Measurements from ENCODE around the gene KIF5C.
"Not testable (repeated sequence)": the region's sequence is repeated elsewhere in the genome, so short reads cannot be mapped to it uniquely, and the experiment has no call there.

The KIF5C gene

GRCh38 chr2:148967578-148967977, 92.6 kb downstream of the KIF5C start:
- no peak for DNase-seq

DNA sequence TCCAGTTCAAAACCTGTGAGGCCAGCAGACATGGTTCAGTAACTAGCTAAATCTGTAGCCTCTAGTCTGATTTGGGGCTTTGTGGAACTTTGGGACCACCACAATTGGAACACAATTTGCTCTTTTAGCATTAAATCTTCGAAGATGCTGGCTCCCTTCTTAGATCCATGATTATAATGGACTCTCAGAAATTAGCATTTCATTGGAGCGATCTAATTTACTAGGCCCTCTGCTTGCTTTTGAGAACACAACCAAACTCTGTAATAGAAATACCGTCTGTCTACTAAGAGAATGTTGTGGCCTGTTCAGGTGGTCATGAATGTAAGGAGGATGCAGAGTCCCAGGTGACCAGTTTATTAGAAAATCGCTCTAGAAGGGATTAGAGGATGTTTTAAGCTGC, 93.3 kb downstream of the KIF5C start:
- no peak for DNase-seq

DNA sequence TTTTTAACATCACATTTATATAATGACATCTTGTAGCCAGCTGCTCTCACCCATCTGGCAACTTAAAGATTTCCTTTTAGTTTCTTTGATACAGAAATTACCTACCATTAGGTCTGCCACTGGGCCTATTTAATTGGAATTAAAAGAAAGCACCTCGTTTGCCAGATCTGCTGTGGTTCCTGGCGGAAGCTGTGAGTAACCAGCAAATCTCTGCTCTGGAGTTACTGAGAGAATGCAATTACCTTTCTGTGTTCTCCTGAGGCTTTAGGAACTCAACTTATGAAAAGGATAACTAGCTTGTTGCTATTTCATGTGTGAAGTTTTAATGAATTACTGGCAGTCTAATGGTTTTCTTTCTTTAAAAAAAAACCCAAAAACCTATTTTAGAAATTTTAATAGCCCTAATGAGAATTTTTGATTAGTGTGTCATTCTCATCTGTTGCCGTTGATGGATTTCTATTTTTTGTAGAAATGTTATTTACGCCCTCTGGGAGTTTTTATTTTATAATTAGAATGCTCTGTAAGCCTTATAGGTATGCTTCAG, 93.8 kb downstream of the KIF5C start:
- DNase-seq, result no peak

DNA sequence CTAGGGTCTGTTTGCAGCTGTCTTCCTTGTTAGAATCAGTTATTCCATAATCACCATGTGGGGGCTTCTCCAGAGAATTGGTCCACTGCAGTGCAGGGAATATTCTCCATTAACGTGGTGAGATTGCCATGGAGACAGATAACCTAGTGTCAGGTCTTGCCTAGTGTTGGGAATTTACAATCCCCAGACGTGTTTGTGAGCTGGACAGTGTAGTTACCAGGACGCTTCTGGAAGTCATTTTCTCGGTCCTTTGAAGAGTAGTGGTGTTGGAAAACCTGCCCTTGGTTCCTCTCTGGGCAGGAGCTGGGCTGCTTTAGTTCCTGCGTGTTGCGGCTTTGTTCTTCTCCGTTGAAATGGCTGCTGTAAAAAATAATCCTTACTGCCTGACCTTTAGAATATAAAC, 94.6 kb downstream of the KIF5C start:
- no peak for DNase-seq

DNA sequence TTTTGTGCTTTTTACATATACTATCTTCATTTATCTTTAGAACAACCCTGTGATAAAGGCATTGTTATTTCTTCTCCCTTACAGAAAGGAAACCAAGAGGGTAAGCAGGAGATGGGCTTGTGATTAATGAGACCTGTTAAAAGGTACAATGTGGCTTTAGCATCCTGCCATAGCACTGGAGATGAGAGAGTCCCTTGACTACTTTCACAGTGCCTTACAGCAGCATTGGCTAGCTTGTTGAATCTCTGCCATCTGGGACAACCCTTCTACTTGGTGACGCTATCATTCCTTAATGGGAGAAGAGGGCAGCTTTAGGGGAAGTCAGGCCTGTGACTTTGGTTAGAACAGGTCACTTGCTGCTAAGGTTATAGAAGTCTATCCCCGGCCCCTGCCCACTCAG, 95.4 kb downstream of the KIF5C start:
- DNase-seq, result no peak

DNA sequence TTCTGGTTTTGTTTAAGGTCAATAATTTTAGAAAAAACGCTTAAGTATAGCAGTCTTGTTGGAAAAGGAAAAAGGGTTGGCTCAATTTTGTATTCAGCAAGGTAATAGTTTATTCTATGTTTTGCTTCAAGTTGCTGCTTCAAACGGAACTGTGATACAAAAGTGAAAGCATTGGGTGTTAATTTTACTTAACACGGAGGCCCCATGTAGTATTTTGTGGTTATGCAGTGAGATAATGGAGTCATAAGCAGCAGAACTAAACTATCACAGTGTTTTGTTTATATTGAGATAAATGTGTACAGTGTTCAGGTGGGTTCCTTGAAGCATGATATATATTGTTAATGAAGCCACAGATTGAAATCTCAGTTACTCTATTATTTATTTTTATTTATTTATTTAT, 96.5 kb downstream of the KIF5C start:
- peak; percentile 14 for DNase-seq

DNA sequence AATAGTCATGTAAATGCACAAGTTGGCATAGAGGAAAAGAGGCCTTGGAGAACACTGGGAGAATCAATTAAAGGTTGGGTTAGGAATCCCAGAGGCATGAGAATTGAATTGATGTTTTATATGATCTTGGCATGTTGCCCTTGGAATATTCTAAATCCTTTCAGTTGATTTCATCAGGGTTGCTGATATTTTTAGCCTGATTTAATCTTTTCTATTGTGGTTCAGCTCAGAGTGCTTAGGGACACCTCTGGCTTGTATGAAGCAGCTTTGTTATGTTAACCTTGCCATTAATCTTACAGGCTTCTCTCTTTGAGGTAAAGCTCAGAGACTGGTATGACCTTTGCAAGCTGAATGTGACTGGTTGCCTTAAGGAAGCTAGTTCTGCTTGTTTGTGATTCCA, 99.1 kb downstream of the KIF5C start:
- no peak for DNase-seq

- no peak for DNase-seq
Observed at GRCh38 chr2:148978026-148978685, 103.1 kb downstream of the KIF5C start.

DNA sequence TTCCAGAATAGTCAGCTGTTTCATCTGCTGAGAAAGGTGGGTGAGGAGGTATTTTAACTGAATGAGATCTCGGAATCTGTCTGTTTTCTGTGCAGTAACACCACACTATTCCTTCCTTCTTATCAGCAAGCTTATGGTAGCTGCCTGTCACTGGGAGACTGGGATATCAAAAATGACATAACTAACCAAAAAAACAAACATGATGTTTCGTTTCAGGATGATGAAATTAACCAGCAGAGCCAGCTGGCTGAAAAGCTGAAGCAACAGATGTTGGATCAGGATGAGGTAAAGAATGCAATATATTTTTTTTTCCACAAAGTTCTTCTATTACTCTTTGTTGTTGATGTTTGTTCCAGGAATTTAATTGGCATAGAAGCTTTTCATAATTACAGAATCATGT, 103.7 kb downstream of the KIF5C start:
- DNase-seq, result no peak

- no peak for DNase-seq
Observed at GRCh38 chr2:148979164-148979918, 104.3 kb downstream of the KIF5C start.

- no peak for DNase-seq
Observed at GRCh38 chr2:148979919-148980277, 104.9 kb downstream of the KIF5C start.

- not testable (repeated sequence) for DNase-seq
Observed at GRCh38 chr2:148980496-148980895, 105.5 kb downstream of the KIF5C start.

- DNase-seq, result no peak
Observed at GRCh38 chr2:148981324-148981723, 106.3 kb downstream of the KIF5C start.

- DNase-seq, result no peak
Observed at GRCh38 chr2:148981781-148982180, 106.8 kb downstream of the KIF5C start.

- no peak for DNase-seq
Observed at GRCh38 chr2:148982282-148982681, 107.3 kb downstream of the KIF5C start.

- no peak for DNase-seq
Observed at GRCh38 chr2:148983896-148984295, 108.9 kb downstream of the KIF5C start.

GRCh38 chr2:148984449-148984848, 109.4 kb downstream of the KIF5C start:
- no peak for DNase-seq

DNA sequence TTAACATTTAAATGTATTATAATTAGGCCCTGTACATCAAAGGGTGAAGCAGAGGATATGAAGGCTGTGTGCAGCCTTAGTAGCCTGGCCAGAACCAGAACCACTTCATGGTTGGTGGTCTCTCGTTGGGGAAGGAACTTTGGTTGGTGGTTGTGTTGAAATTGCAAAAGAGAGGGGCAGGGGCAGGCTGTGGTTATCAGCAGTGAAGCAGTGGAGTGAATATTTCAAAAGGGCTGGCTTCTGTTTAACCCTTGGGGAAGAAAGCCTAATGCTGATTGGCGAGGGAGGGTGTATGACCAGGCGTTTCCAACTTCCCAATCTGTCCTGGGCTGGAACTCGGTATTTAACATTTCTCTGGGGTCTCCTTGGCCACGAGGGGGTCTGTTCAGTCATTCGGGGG, 112.3 kb downstream of the KIF5C start:
- DNase-seq, result no peak

DNA sequence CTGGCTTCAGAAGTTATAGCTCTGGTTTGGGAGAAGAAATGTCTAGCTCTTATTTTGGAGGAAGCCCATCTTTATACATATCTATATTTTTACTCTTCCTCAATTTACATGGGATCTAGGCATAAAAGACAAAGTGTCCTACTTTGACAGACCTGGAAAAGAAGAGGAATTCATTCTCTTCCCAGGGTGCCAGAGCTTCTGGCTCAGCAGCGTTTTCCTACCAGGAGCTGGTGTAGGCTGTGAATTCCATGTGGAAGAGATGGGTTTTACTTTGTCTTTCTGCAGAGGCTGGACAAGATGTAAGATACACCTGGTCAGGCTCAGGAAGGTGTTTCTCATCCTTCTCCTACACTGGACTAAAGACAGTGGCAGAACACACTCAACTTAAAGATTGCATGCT, 113.3 kb downstream of the KIF5C start:
- DNase-seq, result no peak

DNA sequence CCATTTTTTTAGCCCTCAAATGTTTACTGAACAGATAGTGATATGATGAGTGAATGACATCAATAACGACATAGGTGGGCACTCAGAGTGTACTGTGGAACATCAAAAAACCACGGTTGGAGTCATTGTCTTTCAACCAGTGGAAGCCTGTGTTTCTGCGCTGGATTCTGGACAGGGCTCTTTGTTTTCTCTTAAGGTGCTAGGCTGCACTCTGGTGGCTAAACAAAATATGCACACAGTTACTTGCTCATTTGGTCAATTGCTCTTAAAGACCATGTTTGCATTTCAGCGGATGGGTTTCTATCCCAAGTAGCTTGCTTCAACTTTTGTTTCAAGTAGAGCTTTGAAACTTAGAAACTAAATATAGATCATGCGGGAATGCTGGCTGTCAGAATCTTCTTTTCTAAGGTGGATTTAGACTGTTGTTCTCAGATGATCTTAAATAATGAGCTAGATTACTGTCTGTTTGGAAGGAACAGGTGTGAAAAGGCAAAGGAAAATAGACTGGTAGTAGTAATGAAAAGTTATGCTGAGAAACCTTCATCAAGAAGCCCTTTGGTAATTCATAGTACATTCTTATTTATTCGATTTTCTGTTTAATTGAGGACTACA, 115.0 kb downstream of the KIF5C start:
- peak; percentile 59 for DNase-seq

- DNase-seq, result no peak
Observed at GRCh38 chr2:148990968-148991367, 115.9 kb downstream of the KIF5C start.

DNA sequence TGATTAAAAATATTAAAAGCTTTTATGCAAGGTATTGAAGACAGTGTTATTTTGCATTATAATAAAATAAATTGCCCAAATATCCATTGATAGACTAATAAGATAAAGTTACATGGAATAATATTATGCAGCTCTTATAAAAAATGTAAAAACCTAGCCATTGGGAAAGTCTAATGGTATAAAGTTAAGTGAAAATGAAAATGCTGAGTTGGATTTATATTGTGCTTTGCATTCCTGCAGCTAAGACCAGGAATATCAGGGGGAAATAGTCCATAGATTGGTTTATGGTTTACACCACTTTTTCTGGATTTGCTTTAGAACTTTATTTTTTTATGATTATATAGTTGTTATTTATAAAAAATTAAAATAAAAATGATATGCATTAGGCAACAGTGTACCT, 117.4 kb downstream of the KIF5C start:
- no peak for DNase-seq

- no peak for DNase-seq
Observed at GRCh38 chr2:148993351-148993750, 118.3 kb downstream of the KIF5C start.

DNA sequence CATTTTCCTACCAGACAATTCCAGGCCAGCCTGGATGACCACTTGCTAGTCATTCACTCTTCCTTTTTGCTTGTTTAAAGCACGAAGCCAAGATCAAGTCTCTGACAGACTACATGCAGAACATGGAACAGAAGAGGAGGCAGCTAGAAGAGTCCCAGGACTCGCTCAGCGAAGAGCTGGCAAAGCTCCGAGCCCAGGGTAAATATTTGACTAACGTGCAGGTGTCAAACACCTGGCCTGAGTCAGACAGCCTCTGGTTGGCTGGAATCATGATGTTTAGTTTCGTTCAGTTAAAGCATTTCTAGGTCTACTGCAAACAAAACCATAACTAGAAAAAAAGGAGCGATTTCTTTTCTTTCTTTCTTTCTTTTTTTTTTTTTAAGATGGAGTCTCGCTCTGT, 119.3 kb downstream of the KIF5C start:
- DNase-seq, result no peak
